ENCODE data around the gene HIP1.
"Not testable (repeated sequence)": the region's sequence is repeated elsewhere in the genome, so short reads cannot be mapped to it uniquely, and the experiment has no call there.

HIP1 gene

GRCh38 chr7:75639071-75639885, 99.5 kb downstream of the HIP1 start:
- DNase-seq (ENCODE audit: low read depth), result no peak

- no peak for DNase-seq (ENCODE audit: low read depth)
These were observed 100.1 kb downstream of the HIP1 start for GRCh38 chr7:75638594-75639070.

- DNase-seq (ENCODE audit: low read depth), result no peak
These were observed 100.7 kb downstream of the HIP1 start for GRCh38 chr7:75637854-75638593.

GRCh38 chr7:75635036-75635435, 103.7 kb downstream of the HIP1 start:
- DNase-seq (ENCODE audit: low read depth), result no peak

GRCh38 chr7:75632587-75632986, 106.2 kb downstream of the HIP1 start:
- DNase-seq (ENCODE audit: low read depth), result not testable (repeated sequence)

GRCh38 chr7:75631711-75632110, 107.0 kb downstream of the HIP1 start:
- no peak for DNase-seq (ENCODE audit: low read depth)

- no peak for DNase-seq (ENCODE audit: low read depth)
These were observed 108.2 kb downstream of the HIP1 start for GRCh38 chr7:75630549-75630948.

GRCh38 chr7:75629044-75629443, 109.7 kb downstream of the HIP1 start:
- no peak for DNase-seq (ENCODE audit: low read depth)

- no peak for DNase-seq (ENCODE audit: low read depth)
These were observed 110.7 kb downstream of the HIP1 start for GRCh38 chr7:75628055-75628454.

GRCh38 chr7:75626954-75627353, 111.8 kb downstream of the HIP1 start:
- DNase-seq (ENCODE audit: low read depth), result no peak

GRCh38 chr7:75625868-75626267, 112.9 kb downstream of the HIP1 start:
- no peak for DNase-seq (ENCODE audit: low read depth)

GRCh38 chr7:75624134-75624832, 114.5 kb downstream of the HIP1 start:
- no peak for DNase-seq (ENCODE audit: low read depth)

GRCh38 chr7:75623390-75624133, 115.2 kb downstream of the HIP1 start:
- no peak for DNase-seq (ENCODE audit: low read depth)

- no peak for DNase-seq (ENCODE audit: low read depth)
These were observed 117.6 kb downstream of the HIP1 start for GRCh38 chr7:75621124-75621523.

GRCh38 chr7:75619636-75620035, 119.1 kb downstream of the HIP1 start:
- DNase-seq (ENCODE audit: low read depth), result no peak

- no peak for DNase-seq (ENCODE audit: low read depth)
These were observed 121.0 kb downstream of the HIP1 start for GRCh38 chr7:75617634-75618234.

- DNase-seq (ENCODE audit: low read depth), result no peak
These were observed 122.1 kb downstream of the HIP1 start for GRCh38 chr7:75616421-75617167.

GRCh38 chr7:75614401-75614800, 124.3 kb downstream of the HIP1 start:
- no peak for DNase-seq (ENCODE audit: low read depth)

- no peak for DNase-seq (ENCODE audit: low read depth)
These were observed 125.4 kb downstream of the HIP1 start for GRCh38 chr7:75613351-75613750.

- DNase-seq (ENCODE audit: low read depth), result no peak
These were observed 127.1 kb downstream of the HIP1 start for GRCh38 chr7:75611557-75612178.
